GM21619 (cell line): ENCODE results near the gene TAMALIN.

ENCODE experiments used
- ATAC-seq: cut with Tn5 transposase; IDR thresholded peaks from one replicate; pipeline ENCODE4 v1.9.1; 2021; ENCODE audit not compliant: unreplicated experiment

The TAMALIN gene

DNA sequence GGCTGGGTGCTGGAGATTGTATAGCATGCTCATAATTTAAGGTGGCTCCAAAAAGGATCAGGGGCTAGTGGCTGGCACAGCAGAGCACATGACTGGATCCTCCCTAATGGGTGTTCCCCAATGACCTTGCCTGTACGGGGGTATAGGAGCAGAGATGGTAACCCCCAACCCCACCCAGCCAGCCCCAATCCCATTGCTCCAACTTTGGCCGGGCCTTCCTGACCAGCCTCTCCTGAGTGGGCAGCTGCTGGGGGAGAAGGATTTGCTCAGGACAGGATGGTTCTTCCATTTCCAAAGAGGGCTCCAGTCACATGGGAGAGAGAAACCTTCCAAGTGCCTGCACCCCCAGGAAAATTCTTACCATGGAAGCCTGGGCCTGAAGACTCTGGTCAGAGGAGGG lies 29.2 kb downstream of the TAMALIN start:
- no peak for ATAC-seq

- ATAC-seq = peak; percentile 44
These were observed 29.9 kb downstream of the TAMALIN start for GRCh38 chr12:52036587-52037171.

DNA sequence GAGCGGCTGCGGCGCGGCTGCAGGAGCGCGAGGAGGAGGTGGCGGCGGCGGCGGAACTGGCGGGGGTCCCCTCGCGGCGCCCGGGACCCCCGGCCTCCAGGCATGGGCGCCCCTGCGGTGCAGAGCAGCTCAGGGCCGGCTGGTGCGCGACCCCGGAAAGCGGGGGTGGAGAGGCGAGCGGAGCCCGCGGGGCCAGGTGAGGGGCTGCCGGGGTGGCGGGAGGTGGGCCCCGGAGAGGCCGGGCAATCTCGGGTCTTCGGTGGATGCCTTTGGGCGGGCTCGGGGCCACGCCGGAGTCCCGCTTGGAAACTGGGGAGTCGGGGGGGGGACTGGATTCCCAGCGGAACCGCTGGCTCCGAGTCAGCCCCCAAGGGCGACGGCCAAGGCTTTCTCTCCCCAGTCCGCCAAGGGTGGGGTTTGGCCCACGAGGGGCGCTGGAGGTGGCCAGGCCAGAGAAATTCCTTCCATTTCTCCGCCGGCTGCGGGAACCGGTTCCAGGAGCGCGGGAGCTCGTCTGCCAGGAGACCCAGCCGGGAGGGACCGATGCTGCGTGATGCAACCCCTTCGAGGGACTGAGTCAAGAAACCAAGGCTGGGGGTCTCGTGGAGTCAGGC lies 30.6 kb downstream of the TAMALIN start:
- no peak for ATAC-seq

DNA sequence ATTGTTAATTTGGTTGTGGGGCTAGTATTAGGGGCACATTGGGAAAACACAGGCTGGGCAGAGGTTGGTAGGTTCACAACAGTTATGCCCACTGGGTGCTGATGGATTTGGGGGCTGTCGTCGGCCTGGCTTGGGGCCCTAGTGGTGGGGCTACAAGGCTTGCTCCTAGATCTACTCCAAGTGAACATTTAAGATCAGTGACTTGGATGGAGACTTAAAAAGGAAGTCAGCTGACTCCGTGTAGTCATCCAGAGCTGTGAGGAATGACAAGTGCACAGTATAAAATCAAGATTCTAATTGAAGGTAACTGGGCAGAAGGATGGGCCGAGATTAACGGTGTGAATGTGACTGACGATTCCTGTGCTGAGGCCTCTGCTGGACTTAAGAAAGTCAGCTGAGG lies 31.7 kb downstream of the TAMALIN start:
- ATAC-seq = no peak

DNA sequence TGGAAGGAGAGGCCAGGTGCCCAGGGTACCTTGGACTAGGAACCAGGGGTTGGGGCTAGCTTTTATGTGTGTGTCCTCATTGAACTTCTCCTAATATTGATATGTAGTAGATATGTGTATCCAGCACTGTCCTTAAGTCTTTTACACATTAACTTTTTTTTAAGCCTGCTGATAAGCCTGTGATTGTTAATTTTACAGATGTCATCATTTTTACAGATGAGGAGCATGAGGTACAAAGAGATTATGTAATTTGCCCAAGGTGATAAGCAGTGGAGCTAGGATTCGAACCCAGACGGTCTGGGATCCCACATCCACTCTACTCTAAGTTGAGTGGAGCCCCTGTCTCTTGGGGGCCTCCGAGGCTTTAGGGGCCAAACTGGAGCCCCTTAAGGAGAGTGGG lies 34.3 kb downstream of the TAMALIN start:
- no peak for ATAC-seq

- ATAC-seq = no peak
These were observed 35.0 kb downstream of the TAMALIN start for GRCh38 chr12:52041695-52042123.

DNA sequence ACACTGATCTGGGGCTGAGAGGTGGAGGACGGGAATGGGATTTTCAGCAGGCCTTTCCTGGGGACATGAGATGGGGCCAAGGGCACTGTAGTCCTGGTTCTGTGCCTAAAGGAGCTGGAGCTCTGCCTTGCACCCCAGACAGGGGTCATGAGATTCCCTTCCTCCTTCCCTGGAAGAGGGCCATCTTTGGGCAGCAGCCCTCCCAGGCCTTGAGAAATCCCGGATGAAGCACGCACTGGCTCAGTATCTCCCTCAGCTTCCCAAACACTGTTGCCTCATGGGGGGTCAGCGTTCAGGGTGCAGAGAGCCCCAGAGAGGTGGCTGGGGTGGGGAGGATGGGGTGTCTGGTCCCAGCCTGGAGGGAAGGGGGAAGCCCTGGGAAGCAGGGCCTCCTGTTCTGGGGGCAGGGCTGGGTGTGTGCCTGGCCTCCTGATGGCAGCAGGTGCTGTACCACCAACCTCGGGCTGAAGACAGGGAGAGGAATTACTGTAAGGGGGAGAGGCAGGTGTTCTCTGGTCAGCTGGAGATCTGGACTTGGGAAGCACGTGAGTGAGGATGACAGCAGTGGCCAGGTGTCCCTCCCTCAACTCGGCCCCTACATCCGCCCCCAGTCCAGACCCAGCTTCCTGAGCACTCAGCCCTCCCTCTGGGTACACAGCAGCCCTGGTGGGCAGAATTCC lies 36.1 kb downstream of the TAMALIN start:
- ATAC-seq = no peak

DNA sequence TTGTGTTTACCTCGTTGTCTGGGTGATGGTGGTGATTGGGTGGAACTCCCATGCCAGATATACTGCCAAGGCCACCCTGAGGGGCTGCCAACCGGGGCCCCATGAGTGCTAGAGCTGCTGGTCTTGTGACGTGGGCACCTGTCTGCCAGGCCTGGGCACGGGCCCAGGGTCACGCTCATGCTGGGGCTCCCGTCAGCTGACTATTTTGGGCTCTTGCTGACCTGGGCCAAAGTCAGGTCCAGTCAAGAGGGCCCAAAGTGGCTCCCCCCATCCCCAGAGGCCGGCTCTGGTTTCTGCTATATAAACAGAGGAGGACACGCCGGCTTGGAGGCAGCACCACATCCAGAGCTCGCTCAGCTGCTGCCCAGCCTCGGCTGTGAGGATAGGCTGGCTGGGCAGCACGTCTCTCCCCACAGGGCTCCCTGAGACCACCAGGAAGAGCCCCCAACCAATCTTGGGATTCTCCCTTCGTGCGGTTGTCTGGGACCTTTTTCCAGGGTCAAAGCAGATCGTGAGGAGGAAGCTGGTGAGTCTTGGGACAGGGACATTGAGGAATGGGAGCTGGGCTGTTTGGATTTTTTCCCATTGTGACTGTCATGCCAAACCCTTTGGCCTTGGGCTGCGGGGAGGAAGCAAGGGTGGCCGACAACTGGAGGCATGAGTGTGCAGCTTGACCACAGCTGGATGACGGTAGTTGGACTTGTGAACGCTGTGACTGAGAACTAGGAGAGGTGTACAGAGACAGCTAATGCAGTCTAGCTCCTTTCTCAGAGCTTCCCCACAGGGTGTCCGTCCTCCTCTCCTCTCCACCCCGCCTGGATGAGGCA lies 36.9 kb downstream of the TAMALIN start:
- no peak for ATAC-seq

DNA sequence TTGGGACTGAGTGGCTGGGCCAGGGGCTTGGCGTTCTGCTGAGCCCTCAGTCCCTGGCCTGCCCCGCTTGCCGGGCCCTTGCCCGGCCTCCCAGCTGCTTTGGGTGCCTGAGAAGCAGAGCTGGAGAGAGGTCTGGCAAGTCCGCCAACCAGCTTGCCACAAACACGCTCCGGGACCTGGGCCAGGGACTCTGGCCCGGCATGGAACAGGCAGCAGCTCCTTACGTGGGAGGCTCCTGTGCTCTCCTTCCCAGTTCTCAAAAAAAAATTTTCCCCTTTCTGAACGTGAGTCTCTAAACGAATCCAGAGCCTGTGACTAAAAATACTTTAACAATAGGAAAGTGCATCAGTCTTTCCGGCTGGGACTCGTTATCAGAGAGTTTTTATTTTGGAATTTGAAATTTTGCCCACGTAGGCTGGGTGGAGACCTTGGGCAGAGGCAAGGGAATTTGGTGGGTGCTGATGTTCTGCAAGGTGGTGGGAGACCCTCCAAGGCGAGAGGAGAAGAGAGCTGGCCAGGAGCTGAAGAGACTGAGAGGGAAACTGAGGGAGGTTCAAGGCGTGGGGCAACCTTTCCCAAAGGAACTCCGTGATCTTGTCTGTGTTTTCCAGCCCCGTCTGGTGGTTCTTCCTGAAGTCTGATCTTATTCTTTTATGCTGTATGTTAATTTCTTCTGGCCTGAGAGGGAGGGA lies 37.7 kb downstream of the TAMALIN start:
- ATAC-seq = no peak

- no peak for ATAC-seq
These were observed 39.1 kb downstream of the TAMALIN start for GRCh38 chr12:52045794-52046199.

GRCh38 chr12:52046859-52047258 lies 40.1 kb downstream of the TAMALIN start:
- ATAC-seq = no peak

DNA sequence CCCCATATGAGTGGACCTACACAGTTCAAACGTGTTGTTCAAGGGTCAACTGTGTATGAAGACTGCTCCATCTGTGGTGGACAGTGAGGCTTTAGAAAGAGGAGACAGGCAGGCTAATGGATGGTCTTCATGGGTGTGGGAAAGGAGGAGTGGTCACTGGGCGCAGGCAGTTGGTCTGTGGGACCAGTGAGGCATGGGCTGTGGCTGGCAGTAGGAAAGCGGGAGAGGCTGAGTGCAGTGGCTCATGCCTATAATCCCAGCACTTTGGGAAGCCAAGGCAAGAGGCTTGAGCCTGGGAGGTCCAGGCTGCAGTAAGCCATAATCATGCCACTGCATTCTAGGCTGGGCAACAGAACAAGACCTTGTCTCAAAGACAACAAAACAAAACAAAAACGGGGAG lies 42.5 kb downstream of the TAMALIN start:
- ATAC-seq = no peak

DNA sequence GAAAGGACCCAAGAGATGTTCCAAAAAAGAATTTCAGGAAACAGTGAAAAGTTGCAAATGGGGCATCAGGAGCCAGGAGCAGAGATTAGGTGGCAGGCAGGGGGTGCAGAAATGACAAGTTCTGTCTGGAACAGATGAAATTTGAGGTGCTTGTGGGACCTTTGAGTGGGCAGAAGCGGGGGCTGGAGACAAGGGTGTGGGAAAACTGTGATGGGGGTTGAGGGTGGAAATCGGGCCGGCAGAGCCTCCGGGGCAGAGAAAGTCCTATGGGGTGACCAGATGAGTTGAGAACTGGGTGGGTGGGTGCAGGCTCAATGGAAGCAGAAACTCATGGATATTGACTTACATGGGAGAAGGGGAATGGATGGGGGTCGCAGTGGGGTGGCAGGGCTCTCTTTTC lies 42.9 kb downstream of the TAMALIN start:
- no peak for ATAC-seq

DNA sequence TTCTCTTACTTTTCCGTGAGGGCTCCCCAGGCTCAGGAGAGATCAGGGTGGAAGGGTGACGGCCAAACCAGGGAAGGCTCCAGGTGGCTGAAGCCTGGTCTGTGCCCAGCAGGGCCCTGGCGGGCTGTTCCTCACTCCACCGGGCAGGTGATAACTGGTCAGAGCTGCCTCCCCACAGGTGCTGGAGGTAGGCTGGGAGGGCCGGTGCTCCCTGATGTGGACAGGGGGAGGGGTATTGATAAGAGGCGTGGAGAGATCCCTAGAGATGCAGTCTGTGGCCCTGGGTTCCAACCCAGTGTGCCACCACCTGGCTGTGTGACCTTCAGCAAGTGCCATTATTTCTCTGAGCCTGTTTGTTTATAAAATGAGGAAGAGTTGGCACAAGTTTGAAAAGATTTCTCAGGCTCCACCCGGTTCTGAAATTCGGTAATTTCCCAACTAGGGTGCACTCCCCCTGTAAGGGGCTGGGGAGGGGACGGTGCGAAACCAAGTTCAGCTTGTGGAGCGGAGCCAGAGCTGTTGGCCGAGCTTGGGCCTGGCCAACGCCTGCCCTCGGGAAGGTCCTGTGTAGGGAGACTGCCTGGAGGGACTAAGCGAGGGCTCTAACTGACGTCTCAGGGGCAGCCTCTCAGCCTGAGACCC lies 43.5 kb downstream of the TAMALIN start:
- ATAC-seq = no peak

DNA sequence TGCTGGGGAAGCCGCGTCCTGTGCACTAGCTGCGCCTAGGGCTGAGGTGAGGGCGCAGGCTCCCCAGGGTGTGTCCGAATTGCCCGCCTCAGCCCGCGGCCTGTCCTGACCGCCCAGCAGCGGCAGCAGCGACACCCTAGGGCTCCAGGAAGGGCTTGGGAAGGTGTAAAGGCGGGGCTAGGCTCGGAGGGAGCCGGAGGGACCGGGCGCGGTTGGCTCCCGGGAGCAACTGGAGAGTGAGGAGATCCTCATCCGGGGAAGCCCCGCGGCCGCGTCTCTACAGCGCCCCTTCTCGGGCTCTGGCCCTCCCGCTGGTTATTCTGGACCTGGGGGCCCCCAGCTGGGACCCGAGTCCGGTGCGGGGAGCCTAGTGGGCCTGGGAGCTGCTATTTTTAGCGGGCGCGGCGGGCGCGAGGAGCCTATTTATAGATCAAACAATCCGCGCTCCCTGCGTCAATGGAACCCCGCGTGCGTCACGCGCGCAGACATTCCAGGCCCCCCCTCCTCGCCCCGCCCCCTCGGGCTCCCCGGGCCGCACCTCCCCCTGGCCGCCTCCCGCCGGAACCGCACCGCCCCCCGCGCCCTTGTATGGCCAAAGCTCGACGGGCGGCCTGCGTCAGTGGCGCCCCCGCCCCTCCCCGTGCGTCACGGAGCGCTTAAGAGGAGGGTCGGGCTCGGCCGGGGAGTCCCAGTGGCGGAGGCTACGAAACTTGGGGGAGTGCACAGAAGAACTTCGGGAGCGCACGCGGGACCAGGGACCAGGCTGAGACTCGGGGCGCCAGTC lies 44.2 kb downstream of the TAMALIN start, which contains the start of gene NR4A1:
TSS of gene NR4A1 (plus strand) at position 685 of the 784 bp plus-strand sequence. CDS start 2,887 bp downstream, outside the sequence.
- peak; percentile 72 for ATAC-seq

- no peak for ATAC-seq
These were observed 45.9 kb downstream of the TAMALIN start for GRCh38 chr12:52052468-52053186.

GRCh38 chr12:52053536-52054209 lies 46.9 kb downstream of the TAMALIN start:
- ATAC-seq = no peak

DNA sequence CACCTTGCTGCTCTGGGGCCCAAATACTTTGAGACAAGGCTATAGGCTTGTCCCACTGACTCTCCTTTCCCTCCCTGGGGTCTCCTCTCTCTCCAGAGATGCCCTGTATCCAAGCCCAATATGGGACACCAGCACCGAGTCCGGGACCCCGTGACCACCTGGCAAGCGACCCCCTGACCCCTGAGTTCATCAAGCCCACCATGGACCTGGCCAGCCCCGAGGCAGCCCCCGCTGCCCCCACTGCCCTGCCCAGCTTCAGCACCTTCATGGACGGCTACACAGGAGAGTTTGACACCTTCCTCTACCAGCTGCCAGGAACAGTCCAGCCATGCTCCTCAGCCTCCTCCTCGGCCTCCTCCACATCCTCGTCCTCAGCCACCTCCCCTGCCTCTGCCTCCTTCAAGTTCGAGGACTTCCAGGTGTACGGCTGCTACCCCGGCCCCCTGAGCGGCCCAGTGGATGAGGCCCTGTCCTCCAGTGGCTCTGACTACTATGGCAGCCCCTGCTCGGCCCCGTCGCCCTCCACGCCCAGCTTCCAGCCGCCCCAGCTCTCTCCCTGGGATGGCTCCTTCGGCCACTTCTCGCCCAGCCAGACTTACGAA lies 47.6 kb downstream of the TAMALIN start:
- no peak for ATAC-seq
